Measurements from ENCODE around the gene CDHR2. TPM values are rescaled to one million over a fixed set of nuclear protein-coding genes. Genes with fewer than 3 reads are reported as not detected.

The CDHR2 gene
- total RNA-seq, 2 donors from 2014 or later = 0.37 to 0.89 TPM

GRCh38 chr5:176629317-176629852 lies 80.2 kb downstream of the CDHR2 start:
- H3K27me3 Mint-ChIP-seq (ENCODE audit: insufficient read depth) = peaks cover 83% of the 10 kb centered on the region
- H3K4me3 ChIP-seq (ENCODE audit: low read length) = peak overlapping the region; percentile 74

GRCh38 chr5:176629853-176630680 lies 80.9 kb downstream of the CDHR2 start, which contains the start of the genes EIF4E1B and SNCB:
TSS of gene EIF4E1B (plus strand) at chr5:176630675. CDS start at chr5:176642788, 12,113 bp downstream.
TSS of gene SNCB (minus strand) at chr5:176630534. CDS start at chr5:176629654, 880 bp downstream.
- no peak within 1 kb of the TSS for H3K27ac ChIP-seq (ENCODE audit: low read depth, low read length)
- DNase-seq = peak; percentile 87
- no peaks in the 10 kb centered on the region for H3K9me3 ChIP-seq (ENCODE audit: control insufficient read depth, low read length)
- no peaks in the 10 kb centered on the region for H3K36me3 Mint-ChIP-seq (ENCODE audit: low read depth)
- H3K4me3 Mint-ChIP-seq = peak within 1 kb of the TSS; percentile 46
- H3K27ac Mint-ChIP-seq = no peak within 1 kb of the TSS
- peaks cover 85% of the 10 kb centered on the region for H3K27me3 Mint-ChIP-seq (ENCODE audit: insufficient read depth)
- H3K4me1 ChIP-seq (ENCODE audit: control insufficient read depth, insufficient read depth, low read length) = no peaks in the 10 kb centered on the region
- no peaks in the 10 kb centered on the region for H3K36me3 ChIP-seq (ENCODE audit: control insufficient read depth, insufficient read depth, low read length)
- 0 to 2% methylated on average over 31 to 94 of the region's 94 CpGs for WGBS, 2 experiments (ENCODE audit: insufficient coverage in 1 of 2, insufficient read length in 1 of 2)
- H3K9ac ChIP-seq (ENCODE audit: extremely low read depth, low read length, poor library complexity, severe bottlenecking) = no peak within 1 kb of the TSS
- peaks cover 13% of the 10 kb centered on the region for H3K4me1 Mint-ChIP-seq
- peak within 1 kb of the TSS; percentile 74 for H3K4me3 ChIP-seq (ENCODE audit: low read length)
- TF ChIP-seq CTCF (conservative IDR thresholded peaks at IDR 0.05) = no peak
- H3K9me3 Mint-ChIP-seq = no peaks in the 10 kb centered on the region
- H3K27me3 ChIP-seq (ENCODE audit: control insufficient read depth, insufficient read depth, low read length, poor library complexity, severe bottlenecking) = peaks cover 67% of the 10 kb centered on the region

More at GRCh38 chr5:176629317-176629852, 80.2 kb downstream of the CDHR2 start:
- Histone ChIP-seq H3K27me3 (ENCODE audit: control insufficient read depth, insufficient read depth, low read length, poor library complexity, severe bottlenecking) (peaks cover 70% of the 10 kb centered on the region), H3K36me3 (ENCODE audit: control insufficient read depth, insufficient read depth, low read length) (no peaks in the 10 kb centered on the region), H3K9me3 (ENCODE audit: control insufficient read depth, low read length) (no peaks in the 10 kb centered on the region), H3K27ac (ENCODE audit: low read depth, low read length) (no peak overlapping the region), H3K9ac (ENCODE audit: extremely low read depth, low read length, poor library complexity, severe bottlenecking) (no peak overlapping the region), H3K4me1 (ENCODE audit: control insufficient read depth, insufficient read depth, low read length) (no peaks in the 10 kb centered on the region)
- TF ChIP-seq CTCF (conservative IDR thresholded peaks at IDR 0.05) = no peak
- H3K4me1 Mint-ChIP-seq = peaks cover 13% of the 10 kb centered on the region
- DNase-seq = peak; percentile 60
- H3K27ac Mint-ChIP-seq = no peak overlapping the region
- no peaks in the 10 kb centered on the region for H3K36me3 Mint-ChIP-seq (ENCODE audit: low read depth)
- peak overlapping the region; percentile 46 for H3K4me3 Mint-ChIP-seq
- no peaks in the 10 kb centered on the region for H3K9me3 Mint-ChIP-seq
- 9 to 18% methylated on average over 8 to 34 of the region's 34 CpGs for WGBS, 2 experiments (ENCODE audit: insufficient coverage in 1 of 2, insufficient read length in 1 of 2)

- Mint-ChIP-seq H3K9me3 (no peaks in the 10 kb centered on the region), H3K27me3 (ENCODE audit: insufficient read depth) (peaks cover 84% of the 10 kb centered on the region), H3K4me3 (peak overlapping the region; percentile 46), H3K36me3 (ENCODE audit: low read depth) (no peaks in the 10 kb centered on the region), H3K27ac (no peak overlapping the region), H3K4me1 (peaks cover 13% of the 10 kb centered on the region)
- DNase-seq = peak; percentile 52
- no peak overlapping the region for H3K9ac ChIP-seq (ENCODE audit: extremely low read depth, low read length, poor library complexity, severe bottlenecking)
- H3K9me3 ChIP-seq (ENCODE audit: control insufficient read depth, low read length) = no peaks in the 10 kb centered on the region
- no peaks in the 10 kb centered on the region for H3K4me1 ChIP-seq (ENCODE audit: control insufficient read depth, insufficient read depth, low read length)
- peak overlapping the region; percentile 74 for H3K4me3 ChIP-seq (ENCODE audit: low read length)
- no peak for TF ChIP-seq CTCF (conservative IDR thresholded peaks at IDR 0.05)
- H3K27me3 ChIP-seq (ENCODE audit: control insufficient read depth, insufficient read depth, low read length, poor library complexity, severe bottlenecking) = peaks cover 61% of the 10 kb centered on the region
- WGBS, 2 experiments (ENCODE audit: insufficient coverage in 1 of 2, insufficient read length in 1 of 2) = 11 to 16% methylated on average over 20 of the region's 20 CpGs
- no peaks in the 10 kb centered on the region for H3K36me3 ChIP-seq (ENCODE audit: control insufficient read depth, insufficient read depth, low read length)
- H3K27ac ChIP-seq (ENCODE audit: low read depth, low read length) = no peak overlapping the region
Measured at GRCh38 chr5:176630681-176631222, 81.6 kb downstream of the CDHR2 start.

All from endodermal cell (in vitro differentiated cells).